HCT116 (cell line): ENCODE data around the gene SESN1. TPM values are rescaled to one million over a fixed set of nuclear protein-coding genes. Genes with fewer than 3 reads are reported as not detected.

Experiments used
- ATAC-seq: fragments of 200-7000 bp; cut with Tn5 transposase; 2 replicates; pipeline ENCODE4 v1.9.1; 2020; ENCODE audit warnings: mild to moderate bottlenecking, moderate library complexity
- BruUV-seq: library from RNA; stranded (reverse); fragments of 400-500 nt; replicated peaks from 2 replicates; lab custom pipeline; 2021; lab: Mats Ljungman, UMichigan
- CTCF ChIA-PET: fragments of 300-600 bp; sonication (Branson Sonifier 250); formaldehyde crosslinking; loops from one replicate; lab custom pipeline; 2021; ENCODE audit warnings: antibody characterized with exemption; lab: Charles Lee
- POLR2A ChIA-PET: fragments of 300-600, 350-600 bp; sonication (Branson Sonifier 250); formaldehyde crosslinking; loops from one replicate; lab custom pipeline; 2021; ENCODE audit warnings: antibody characterized with exemption; lab: Charles Lee
- RAD21 ChIA-PET, 2 experiments: fragments of 300-600 bp; sonication (Branson Sonifier 250); formaldehyde crosslinking; loops; one replicate each; lab custom pipeline; 2023; ENCODE audit warnings: low total read pairs in 2 of 2; ENCODE audit not compliant: uncharacterized antibody in 2 of 2, unreplicated experiment in 2 of 2, low non-redundant PET in 1 of 2; lab: Charles Lee
- DNase-seq: peaks from one replicate; pipeline ENCODE4 v3.0.0-alpha.2; 2010; ENCODE audit warnings: low read depth, low spot score
- H2AFZ ChIP-seq: fragments of 200-600 bp; shearing (Covaris generic), sonication (generic); 2 replicates; pipeline ENCODE4 v1.6.1; 2017; ENCODE audit warnings: low read depth, mixed run types, mixed read lengths, antibody characterized with exemption, low read length; ENCODE audit not compliant: poor library complexity, severe bottlenecking
- H3K27ac ChIP-seq: 2 replicates; pipeline ENCODE4 v1.5.1; 2012; ENCODE audit warnings: low read depth, low read length
- H3K27me3 ChIP-seq: fragments of 200-600 bp; sonication (generic); 2 replicates; pipeline ENCODE4 v1.6.1; 2016; ENCODE audit warnings: mixed run types, low read length, mixed read lengths; ENCODE audit not compliant: insufficient read depth
- H3K36me3 ChIP-seq, 2 experiments: fragments of 200-500 bp in 1 of 2; fragments of 200-600 bp in 1 of 2; sonication (Bioruptor generic) in 1 of 2; sonication (generic) in 1 of 2; 2 replicates each; pipeline versions ENCODE4 v1.5.1 to v1.6.1; 2014 to 2016; ENCODE audit warnings: low read length in 2 of 2, inconsistent platforms in 1 of 2, mixed read lengths in 1 of 2, mixed run types in 1 of 2; ENCODE audit not compliant: insufficient read depth in 2 of 2, control insufficient read depth in 1 of 2
- H3K4me1 ChIP-seq, 2 experiments: fragments of 200-600 bp in 1 of 2; sonication (generic) in 1 of 2; 2 replicates each; pipeline versions ENCODE4 v1.5.1 to v1.6.1; 2012 to 2017; ENCODE audit warnings: low read length in 2 of 2, inconsistent platforms in 1 of 2, mild to moderate bottlenecking in 1 of 2, mixed read lengths in 1 of 2, mixed run types in 1 of 2, moderate library complexity in 1 of 2; ENCODE audit not compliant: insufficient read depth in 2 of 2, control insufficient read depth in 1 of 2
- H3K4me2 ChIP-seq: fragments of 200-600 bp; sonication (generic); 2 replicates; pipeline ENCODE4 v1.6.1; 2017; ENCODE audit warnings: mixed run types, low read length, mixed read lengths
- H3K4me3 ChIP-seq, 2 experiments: fragments of 200-600 bp in 1 of 2; sonication (generic) in 1 of 2; replicated peaks in 1 of 2; 2 replicates each; pipeline ENCODE4 v1.5.1; 2011 to 2016; ENCODE audit warnings: low read length in 2 of 2, control low read depth in 1 of 2, low read depth in 1 of 2, mild to moderate bottlenecking in 1 of 2, mixed read lengths in 1 of 2, mixed run types in 1 of 2
- H3K79me2 ChIP-seq: fragments of 200-600 bp; sonication (generic); 2 replicates; pipeline ENCODE4 v1.6.1; 2017; ENCODE audit warnings: mild to moderate bottlenecking, mixed run types, low read length, moderate library complexity, mixed read lengths; ENCODE audit not compliant: insufficient read depth
- H3K9ac ChIP-seq: fragments of 200-600 bp; sonication (generic); 2 replicates; pipeline ENCODE4 v1.6.1; 2016; ENCODE audit warnings: low read length, mixed read lengths
- H3K9me2 ChIP-seq: fragments of 200-600 bp; sonication (generic), shearing (Covaris generic); 2 replicates; pipeline ENCODE4 v1.6.1; 2017; ENCODE audit warnings: mixed run types, mild to moderate bottlenecking, moderate library complexity; ENCODE audit not compliant: insufficient read depth
- H3K9me3 ChIP-seq, 2 experiments: fragments of 200-500 bp in 1 of 2; fragments of 200-600 bp in 1 of 2; sonication (Bioruptor generic) in 1 of 2; sonication (generic) in 1 of 2; 2 replicates each; pipeline ENCODE4 v1.6.1; 2014 to 2017; ENCODE audit warnings: low read length in 2 of 2, mixed read lengths in 2 of 2, inconsistent platforms in 1 of 2, low read depth in 1 of 2, mild to moderate bottlenecking in 1 of 2, mixed run types in 1 of 2, moderate library complexity in 1 of 2; ENCODE audit not compliant: control insufficient read depth in 1 of 2, insufficient read depth in 1 of 2
- H4K20me1 ChIP-seq: fragments of 200-600 bp; sonication (generic), shearing (Covaris generic); 2 replicates; pipeline ENCODE4 v1.6.1; 2017; ENCODE audit warnings: mixed run types, mild to moderate bottlenecking, moderate library complexity; ENCODE audit not compliant: insufficient read depth
- CBX3 ChIP-seq: IDR thresholded peaks from 2 replicates; pipeline ENCODE4 v1.6.1; 2012; ENCODE audit warnings: low read depth
- CEBPB ChIP-seq: IDR thresholded peaks from 2 replicates; pipeline ENCODE4 v1.6.1; 2012; ENCODE audit warnings: low read depth
- EGR1 ChIP-seq: IDR thresholded peaks from 2 replicates; pipeline ENCODE4 v1.6.1; 2012; ENCODE audit warnings: low read depth
- ELF1 ChIP-seq: IDR thresholded peaks from 2 replicates; pipeline ENCODE4 v1.6.1; 2012; ENCODE audit warnings: low read depth, borderline replicate concordance
- EZH2 ChIP-seq: fragments of 200-600 bp; sonication (generic); IDR thresholded peaks from 2 replicates; pipeline ENCODE4 v1.6.1; 2017; ENCODE audit warnings: antibody characterized with exemption, mixed run types
- JUND ChIP-seq: IDR thresholded peaks from 2 replicates; pipeline ENCODE4 v1.6.1; 2012
- POLR2A ChIP-seq: IDR thresholded peaks from 2 replicates; pipeline ENCODE4 v1.7.0; 2011; ENCODE audit warnings: borderline replicate concordance; ENCODE audit not compliant: insufficient read depth, insufficient read length; ENCODE audit errors: extremely low read depth
- POLR2AphosphoS5 ChIP-seq: IDR thresholded peaks from 2 replicates; pipeline ENCODE4 v1.6.1; 2011; ENCODE audit warnings: mild to moderate bottlenecking, low read depth, low read length, moderate library complexity
- RAD21 ChIP-seq: IDR thresholded peaks from 2 replicates; pipeline ENCODE4 v1.6.1; 2012; ENCODE audit warnings: low read depth, mild to moderate bottlenecking
- SIN3A ChIP-seq: IDR thresholded peaks from 2 replicates; pipeline ENCODE4 v1.6.1; 2012; ENCODE audit warnings: low read depth
- SRF ChIP-seq: IDR thresholded peaks from 2 replicates; pipeline ENCODE4 v1.6.1; 2012; ENCODE audit warnings: low read depth
- TCF7L2 ChIP-seq: IDR thresholded peaks from 2 replicates; pipeline ENCODE4 v1.7.0; 2011; ENCODE audit warnings: borderline replicate concordance, inconsistent platforms; ENCODE audit not compliant: insufficient read depth, insufficient read length; ENCODE audit errors: extremely low read depth
- ZNF274 ChIP-seq: fragments of 200-500 bp; sonication (Bioruptor generic); IDR thresholded peaks from 2 replicates; pipeline ENCODE4 v1.6.1; 2014; ENCODE audit warnings: mild to moderate bottlenecking, low read depth, low read length, inconsistent platforms
- intact Hi-C: fragments of 100-400 bp; cut with micrococcal nuclease; formaldehyde crosslinking; loops from 2 replicates; pipeline ENCODE4 v1.10.0; 2022
- total RNA-seq: library from RNA; stranded (reverse); gene quantifications from one replicate; pipeline ENCODE4 v1.2.1, GENCODE V29; 2021; ENCODE audit not compliant: unreplicated experiment
- TF ChIP-seq, protein P1 (sequence below), 3 experiments: fragments of 200-600 bp in 1 of 3; sonication (generic) in 1 of 3; IDR thresholded peaks in 2 of 3; conservative IDR thresholded peaks in 1 of 3; 2 replicates each; pipeline ENCODE4 v1.5.1; 2012 to 2017; ENCODE audit warnings: low read depth in 2 of 3, low read length in 2 of 3, antibody characterized with exemption in 1 of 3, borderline replicate concordance in 1 of 3, control low read depth in 1 of 3, mild to moderate bottlenecking in 1 of 3, mixed read lengths in 1 of 3, mixed run types in 1 of 3, moderate library complexity in 1 of 3; ENCODE audit not compliant: insufficient read depth in 1 of 3
- TF ChIP-seq, protein P2 (sequence below): IDR thresholded peaks from 2 replicates; pipeline ENCODE4 v1.6.1; 2012
- TF ChIP-seq, protein P3 (sequence below): IDR thresholded peaks from 2 replicates; pipeline ENCODE4 v1.6.1; 2012; ENCODE audit warnings: low read depth

SESN1 gene
- total RNA-seq, 1 experiment from 2014 or later, result 9.3 TPM

DNA sequence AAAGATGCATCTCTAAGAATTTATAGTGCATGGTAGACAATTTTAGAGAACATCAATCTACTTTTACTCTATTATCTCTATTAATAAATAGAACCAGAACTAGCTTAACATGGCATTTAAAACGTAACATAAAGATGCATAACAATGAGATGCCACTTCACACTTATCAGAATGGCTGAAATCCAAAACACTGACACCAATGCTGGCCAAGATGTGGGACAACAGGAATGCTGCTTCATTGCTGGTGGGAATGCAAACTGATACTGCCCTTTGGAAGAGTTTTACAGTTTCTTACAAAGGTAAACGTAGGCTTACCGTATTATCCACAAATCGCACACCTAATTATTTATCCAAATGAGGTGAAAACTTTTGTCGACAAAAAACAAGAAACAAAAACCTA, 95.2 kb downstream of the SESN1 start:
- DNase-seq, result no peak
- RAD21 ChIA-PET, result no interaction called here
- TF ChIP-seq SIN3A (no peak), POLR2AphosphoS5 (no peak), ELF1 (no peak), RAD21 (no peak), SRF (no peak), EZH2 (no peak), TCF7L2 (no peak), CEBPB (no peak), ZNF274 (no peak), EGR1 (no peak), JUND (no peak), POLR2A (no peak), CBX3 (no peak)
- TF ChIP-seq, protein P1, sequence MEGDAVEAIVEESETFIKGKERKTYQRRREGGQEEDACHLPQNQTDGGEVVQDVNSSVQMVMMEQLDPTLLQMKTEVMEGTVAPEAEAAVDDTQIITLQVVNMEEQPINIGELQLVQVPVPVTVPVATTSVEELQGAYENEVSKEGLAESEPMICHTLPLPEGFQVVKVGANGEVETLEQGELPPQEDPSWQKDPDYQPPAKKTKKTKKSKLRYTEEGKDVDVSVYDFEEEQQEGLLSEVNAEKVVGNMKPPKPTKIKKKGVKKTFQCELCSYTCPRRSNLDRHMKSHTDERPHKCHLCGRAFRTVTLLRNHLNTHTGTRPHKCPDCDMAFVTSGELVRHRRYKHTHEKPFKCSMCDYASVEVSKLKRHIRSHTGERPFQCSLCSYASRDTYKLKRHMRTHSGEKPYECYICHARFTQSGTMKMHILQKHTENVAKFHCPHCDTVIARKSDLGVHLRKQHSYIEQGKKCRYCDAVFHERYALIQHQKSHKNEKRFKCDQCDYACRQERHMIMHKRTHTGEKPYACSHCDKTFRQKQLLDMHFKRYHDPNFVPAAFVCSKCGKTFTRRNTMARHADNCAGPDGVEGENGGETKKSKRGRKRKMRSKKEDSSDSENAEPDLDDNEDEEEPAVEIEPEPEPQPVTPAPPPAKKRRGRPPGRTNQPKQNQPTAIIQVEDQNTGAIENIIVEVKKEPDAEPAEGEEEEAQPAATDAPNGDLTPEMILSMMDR (IDR thresholded peaks at IDR 0.05 in 2 of 3, conservative IDR thresholded peaks at IDR 0.05 in 1 of 3; ENCODE audit: borderline replicate concordance in 1 of 3, insufficient read depth in 1 of 3, low read depth in 2 of 3, low read length in 2 of 3), result no peak
- TF ChIP-seq, protein P2, sequence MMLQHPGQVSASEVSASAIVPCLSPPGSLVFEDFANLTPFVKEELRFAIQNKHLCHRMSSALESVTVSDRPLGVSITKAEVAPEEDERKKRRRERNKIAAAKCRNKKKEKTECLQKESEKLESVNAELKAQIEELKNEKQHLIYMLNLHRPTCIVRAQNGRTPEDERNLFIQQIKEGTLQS, result no peak
- TF ChIP-seq, protein P3, sequence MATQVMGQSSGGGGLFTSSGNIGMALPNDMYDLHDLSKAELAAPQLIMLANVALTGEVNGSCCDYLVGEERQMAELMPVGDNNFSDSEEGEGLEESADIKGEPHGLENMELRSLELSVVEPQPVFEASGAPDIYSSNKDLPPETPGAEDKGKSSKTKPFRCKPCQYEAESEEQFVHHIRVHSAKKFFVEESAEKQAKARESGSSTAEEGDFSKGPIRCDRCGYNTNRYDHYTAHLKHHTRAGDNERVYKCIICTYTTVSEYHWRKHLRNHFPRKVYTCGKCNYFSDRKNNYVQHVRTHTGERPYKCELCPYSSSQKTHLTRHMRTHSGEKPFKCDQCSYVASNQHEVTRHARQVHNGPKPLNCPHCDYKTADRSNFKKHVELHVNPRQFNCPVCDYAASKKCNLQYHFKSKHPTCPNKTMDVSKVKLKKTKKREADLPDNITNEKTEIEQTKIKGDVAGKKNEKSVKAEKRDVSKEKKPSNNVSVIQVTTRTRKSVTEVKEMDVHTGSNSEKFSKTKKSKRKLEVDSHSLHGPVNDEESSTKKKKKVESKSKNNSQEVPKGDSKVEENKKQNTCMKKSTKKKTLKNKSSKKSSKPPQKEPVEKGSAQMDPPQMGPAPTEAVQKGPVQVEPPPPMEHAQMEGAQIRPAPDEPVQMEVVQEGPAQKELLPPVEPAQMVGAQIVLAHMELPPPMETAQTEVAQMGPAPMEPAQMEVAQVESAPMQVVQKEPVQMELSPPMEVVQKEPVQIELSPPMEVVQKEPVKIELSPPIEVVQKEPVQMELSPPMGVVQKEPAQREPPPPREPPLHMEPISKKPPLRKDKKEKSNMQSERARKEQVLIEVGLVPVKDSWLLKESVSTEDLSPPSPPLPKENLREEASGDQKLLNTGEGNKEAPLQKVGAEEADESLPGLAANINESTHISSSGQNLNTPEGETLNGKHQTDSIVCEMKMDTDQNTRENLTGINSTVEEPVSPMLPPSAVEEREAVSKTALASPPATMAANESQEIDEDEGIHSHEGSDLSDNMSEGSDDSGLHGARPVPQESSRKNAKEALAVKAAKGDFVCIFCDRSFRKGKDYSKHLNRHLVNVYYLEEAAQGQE, result no peak
- no TSS peak for BruUV-seq
- ATAC-seq, result no peak
- H3K9me3 ChIP-seq, result no peaks in the 10 kb centered on the region
- no peaks in the 10 kb centered on the region for H3K4me1 ChIP-seq
- H3K9ac ChIP-seq, result no peak overlapping the region
- no peaks in the 10 kb centered on the region for H3K27me3 ChIP-seq
- POLR2A ChIA-PET, result no interaction called here
- H3K9me2 ChIP-seq, result no peaks in the 10 kb centered on the region
- no peak overlapping the region for H3K27ac ChIP-seq
- intact Hi-C loops, result no loop called here
- no peaks in the 10 kb centered on the region for H4K20me1 ChIP-seq
- H3K4me3 ChIP-seq, result no peak overlapping the region
- H3K36me3 ChIP-seq, result no peaks in the 10 kb centered on the region; a peak in 2 of 4 replicates
- H2AFZ ChIP-seq, result no peak overlapping the region
- CTCF ChIA-PET, result no interaction called here
- H3K79me2 ChIP-seq, result no peaks in the 10 kb centered on the region
- H3K4me2 ChIP-seq, result no peak overlapping the region
